ENCODE data around the gene ZNF385A.

DNA sequence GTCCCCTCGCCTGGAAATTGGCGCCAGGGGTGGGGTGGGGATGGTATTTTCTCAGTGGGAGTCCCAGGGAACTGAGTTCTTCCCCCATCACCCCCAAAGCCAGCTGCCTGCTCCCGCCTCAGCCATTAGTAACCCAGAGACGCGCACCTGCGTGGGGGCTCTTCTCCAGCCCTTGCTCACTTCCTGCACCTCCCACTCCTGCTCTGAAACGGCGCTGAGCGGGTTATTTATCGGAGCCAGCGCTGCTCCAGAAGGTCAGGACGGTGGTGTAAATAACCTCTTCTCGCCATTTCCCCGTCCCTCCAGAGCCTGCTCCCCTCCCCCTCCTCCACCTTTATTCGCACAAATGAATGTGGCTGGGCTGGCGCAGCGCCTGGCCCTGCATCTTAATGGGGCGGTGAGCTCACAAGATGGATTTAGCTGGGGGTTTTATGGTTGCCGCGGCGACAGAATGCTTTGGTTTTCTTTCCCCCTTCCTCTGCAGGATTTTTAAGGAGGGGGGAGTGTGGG lies 32.5 kb downstream of the ZNF385A start:
- TF ChIP-seq, protein P1, sequence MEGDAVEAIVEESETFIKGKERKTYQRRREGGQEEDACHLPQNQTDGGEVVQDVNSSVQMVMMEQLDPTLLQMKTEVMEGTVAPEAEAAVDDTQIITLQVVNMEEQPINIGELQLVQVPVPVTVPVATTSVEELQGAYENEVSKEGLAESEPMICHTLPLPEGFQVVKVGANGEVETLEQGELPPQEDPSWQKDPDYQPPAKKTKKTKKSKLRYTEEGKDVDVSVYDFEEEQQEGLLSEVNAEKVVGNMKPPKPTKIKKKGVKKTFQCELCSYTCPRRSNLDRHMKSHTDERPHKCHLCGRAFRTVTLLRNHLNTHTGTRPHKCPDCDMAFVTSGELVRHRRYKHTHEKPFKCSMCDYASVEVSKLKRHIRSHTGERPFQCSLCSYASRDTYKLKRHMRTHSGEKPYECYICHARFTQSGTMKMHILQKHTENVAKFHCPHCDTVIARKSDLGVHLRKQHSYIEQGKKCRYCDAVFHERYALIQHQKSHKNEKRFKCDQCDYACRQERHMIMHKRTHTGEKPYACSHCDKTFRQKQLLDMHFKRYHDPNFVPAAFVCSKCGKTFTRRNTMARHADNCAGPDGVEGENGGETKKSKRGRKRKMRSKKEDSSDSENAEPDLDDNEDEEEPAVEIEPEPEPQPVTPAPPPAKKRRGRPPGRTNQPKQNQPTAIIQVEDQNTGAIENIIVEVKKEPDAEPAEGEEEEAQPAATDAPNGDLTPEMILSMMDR (IDR thresholded peaks at IDR 0.05; ENCODE audit: low read length), result no peak
- TF ChIP-seq EZH2 (IDR thresholded peaks at IDR 0.05; ENCODE audit: borderline replicate concordance, low read length), result no peak
